Inferior parietal cortex (tissue), 1 donor: ENCODE data around the gene LRRC4C.

Experiments
- DNase-seq: peaks from one replicate; pipeline ENCODE4 v3.0.0-alpha.2; 2016; ENCODE audit errors: extremely low spot score

LRRC4C gene

DNA sequence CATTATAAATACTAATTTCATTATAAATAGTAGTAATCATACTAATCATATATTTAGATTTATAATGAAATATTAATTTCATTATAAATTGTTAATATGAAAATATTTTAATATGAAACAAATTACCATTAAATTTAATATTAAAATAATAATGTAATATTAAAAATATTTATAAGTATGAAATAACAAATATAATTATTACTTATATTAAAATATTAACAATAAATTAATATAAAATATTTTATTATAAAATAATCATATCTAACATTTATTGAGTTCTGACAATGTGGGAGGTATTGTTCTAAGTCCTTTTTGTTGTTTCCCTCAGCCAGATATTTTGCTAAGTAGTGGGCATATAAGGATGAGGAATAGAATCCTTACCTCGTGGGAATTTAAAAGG, 1341.4 kb downstream of the LRRC4C start:
- no peak for DNase-seq

DNA sequence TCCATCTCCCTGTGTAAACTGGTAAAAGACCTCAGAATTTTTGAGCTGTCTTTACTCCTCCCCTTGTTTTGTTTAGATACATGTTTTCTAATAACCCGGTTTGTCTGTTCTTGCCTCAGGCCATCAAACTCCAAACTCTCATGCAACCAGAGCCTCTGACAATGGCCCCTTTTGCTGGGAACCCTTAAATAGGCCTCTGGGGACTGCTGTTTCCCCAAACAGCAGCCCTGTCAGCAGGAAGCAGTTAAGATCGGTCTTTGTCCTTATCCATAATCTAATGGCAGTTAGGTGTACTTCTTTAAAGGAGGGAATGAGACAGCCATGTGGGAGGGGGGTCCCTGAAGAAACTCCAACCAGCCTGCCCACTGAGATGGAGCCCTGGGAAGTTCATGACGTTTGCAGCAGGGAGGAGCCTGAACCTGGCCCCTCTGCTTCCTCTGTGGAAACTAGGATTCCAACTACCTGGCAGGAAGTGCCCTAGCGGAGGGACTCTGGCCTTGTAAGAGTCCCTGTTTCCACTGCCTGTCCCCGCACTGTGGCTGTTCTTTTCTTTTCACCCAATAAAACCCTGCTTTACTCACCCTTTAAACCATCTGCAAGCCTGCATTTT, 1354.4 kb downstream of the LRRC4C start:
- DNase-seq: no peak

DNA sequence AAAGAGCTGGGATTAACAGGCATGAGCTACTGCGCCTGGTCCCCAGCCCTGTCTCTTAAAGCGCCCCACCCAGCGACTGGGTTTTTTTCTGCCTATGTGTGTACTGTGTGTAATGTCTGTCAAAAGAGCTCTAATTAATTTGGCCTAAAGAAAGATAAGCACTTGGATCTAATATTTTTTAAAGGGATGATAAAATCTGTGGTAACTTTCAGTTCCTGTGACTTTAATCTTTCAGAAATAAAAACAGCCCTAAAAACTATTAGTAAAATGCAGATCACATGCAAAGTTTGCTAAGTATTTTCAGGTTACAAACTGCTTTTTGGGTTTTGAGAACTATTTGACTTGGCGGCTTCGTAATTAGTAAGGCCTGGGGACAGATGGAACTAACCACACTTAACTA, 1358.7 kb downstream of the LRRC4C start:
- no peak for DNase-seq

DNA sequence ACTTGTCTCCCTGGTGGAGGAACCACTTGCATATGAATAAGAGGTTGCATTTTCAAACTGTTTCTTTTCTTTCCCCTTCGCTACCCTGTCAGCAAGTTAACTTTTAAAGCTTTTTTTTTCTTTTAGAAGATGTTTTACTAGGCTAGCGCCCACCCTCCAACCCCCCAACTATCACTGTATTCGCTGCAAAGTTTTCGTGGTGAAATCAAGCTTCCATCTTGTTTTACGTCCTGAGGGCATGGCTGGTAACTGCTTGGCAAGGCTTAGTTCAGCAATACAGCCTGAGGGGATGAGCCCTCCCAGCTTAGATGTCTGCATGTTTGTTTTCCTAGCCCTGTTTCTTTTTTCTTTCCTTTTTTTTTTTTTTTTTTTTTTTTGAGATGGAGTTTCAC, 1359.3 kb downstream of the LRRC4C start:
- DNase-seq: no peak

DNA sequence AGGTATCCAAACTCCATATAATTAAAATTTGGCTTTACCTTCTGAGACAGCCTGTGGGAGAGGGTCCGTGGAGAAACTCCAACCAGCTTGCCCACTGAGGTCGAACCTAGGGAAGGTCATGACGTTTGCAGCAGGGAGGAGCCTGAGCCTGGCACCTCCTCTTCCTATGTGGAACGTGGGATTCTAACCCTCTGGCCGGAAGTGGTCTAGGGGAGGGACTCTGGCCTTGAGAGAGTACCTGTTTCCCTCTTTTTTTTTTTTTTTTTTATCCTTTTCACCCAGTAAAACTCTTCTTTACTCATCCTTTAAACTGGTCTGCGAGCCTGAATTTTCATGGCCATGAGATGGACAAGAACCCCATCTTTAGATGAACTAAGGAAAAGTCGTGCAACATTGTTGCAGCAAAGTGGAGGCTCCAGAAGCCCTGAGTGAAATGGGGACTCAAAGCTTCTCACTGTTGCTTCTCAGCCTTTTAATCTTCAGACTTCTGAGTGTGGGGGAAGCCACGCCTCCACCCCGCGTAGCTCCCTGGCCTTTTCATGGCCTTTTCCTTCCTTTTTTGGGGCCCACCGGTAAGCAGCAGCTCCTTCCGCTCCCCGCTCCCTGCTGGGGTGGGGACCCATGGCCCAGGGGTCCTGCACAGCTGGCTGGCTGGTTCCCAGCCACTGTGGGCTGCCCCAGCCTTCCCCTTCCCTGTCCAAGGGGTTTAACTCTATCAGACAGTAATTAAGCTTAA, 1359.9 kb downstream of the LRRC4C start:
- DNase-seq: no peak

DNA sequence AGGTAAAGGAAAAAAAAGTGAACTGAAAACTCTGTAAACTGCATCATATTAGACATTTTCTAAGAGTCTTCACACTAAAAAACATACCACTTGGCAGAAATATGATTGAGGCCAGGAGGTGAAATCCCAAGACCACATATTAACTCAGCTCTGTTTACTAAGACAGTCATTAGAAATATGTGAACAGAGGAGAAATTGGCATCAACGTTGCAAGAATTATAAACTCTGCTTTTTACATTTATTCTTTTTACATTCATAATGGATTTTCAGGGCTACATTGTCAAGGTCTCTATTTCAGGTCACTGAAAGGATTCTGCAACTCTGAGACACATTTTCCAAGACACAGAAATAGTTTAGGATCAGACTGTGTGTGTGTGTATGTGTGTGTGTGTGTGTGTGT, 1364.0 kb downstream of the LRRC4C start:
- DNase-seq: no peak

DNA sequence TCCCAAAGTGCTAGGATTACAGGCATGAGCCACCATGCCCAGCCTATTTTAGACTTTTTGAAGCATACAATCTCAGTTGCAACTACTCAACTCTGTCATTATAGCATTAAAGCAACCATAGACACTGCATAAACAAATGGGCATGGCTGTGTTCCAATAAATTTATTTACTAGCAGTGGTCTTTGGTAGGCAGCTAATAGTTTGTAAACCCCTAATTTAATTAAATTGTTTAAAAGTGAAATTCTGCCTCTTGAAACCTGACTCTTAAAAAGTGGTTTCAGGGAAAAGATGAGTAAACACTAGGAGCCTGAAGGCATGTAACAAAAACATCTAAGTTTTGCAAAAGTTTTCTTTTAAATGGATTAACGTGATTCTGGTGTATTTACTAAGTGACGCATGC, 1364.5 kb downstream of the LRRC4C start:
- DNase-seq: no peak

DNA sequence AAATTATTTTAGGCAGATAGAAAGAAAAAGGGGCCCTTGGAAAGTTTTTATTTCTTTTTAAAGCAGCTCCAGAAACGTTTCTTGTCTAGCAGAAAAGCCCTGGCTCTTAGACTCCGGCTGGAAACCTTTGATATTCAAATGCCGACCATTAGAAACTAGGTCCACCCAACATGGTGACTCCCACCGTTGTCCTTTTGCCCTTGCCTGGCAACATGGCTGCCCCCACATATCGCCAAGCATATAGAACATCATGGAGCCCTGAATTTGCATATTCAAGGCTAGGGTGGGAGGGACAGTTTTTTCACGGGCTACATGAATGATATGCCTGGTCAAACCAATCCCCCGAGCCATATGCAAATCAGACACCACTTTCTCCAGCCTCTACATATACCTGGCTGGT, 1379.0 kb downstream of the LRRC4C start:
- no peak for DNase-seq
